Left ventricle myocardium inferior (tissue), 1 donor: ENCODE measurements around the gene FITM2. TPM values are rescaled to one million over a fixed set of nuclear protein-coding genes. Genes with fewer than 3 reads are reported as not detected.

Experiments
- DNase-seq: peaks from one replicate; pipeline ENCODE4 v3.0.0-alpha.2; 2020
- H3K27ac ChIP-seq: fragments of 200-600 bp; replicated peaks from 2 replicates; pipeline ENCODE4 v1.8.0; 2021
- H3K27me3 ChIP-seq: fragments of 200-600 bp; 2 replicates; pipeline ENCODE4 v1.8.0; 2021; ENCODE audit warnings: low read depth
- H3K36me3 ChIP-seq: fragments of 200-600 bp; 2 replicates; pipeline ENCODE4 v1.8.0; 2021
- H3K4me1 ChIP-seq: fragments of 200-600 bp; 2 replicates; pipeline ENCODE4 v1.8.0; 2021
- H3K4me3 ChIP-seq: fragments of 200-600 bp; 2 replicates; pipeline ENCODE4 v1.8.0; 2021; ENCODE audit warnings: mild to moderate bottlenecking, moderate library complexity
- H3K9me3 ChIP-seq: fragments of 200-600 bp; replicated peaks from 2 replicates; pipeline ENCODE4 v1.8.0; 2021
- intact Hi-C: fragments of 100-400 bp; cut with micrococcal nuclease; formaldehyde crosslinking; loops from one replicate; pipeline ENCODE4 v1.11.0; 2022
- total RNA-seq: library from RNA; stranded (reverse); fragmentation: NEBNext Ultra II Directional; extraction: Animal tissue kit (Norgen Biotek cat#: 25700); gene quantifications from one replicate; pipeline ENCODE4 v1.2.1, GENCODE V29; 2021
- TF ChIP-seq, protein P1 (sequence below): fragments of 200-600 bp; IDR thresholded peaks from 2 replicates; pipeline ENCODE4 v1.8.0; 2021; ENCODE audit warnings: antibody characterized with exemption, mild to moderate bottlenecking, borderline replicate concordance
- donor health status: DM: no; HTN: yes; CAD: no; lungs with severe emphysema.

FITM2 gene
- total RNA-seq, 1 donor from 2014 or later: 160 TPM

DNA sequence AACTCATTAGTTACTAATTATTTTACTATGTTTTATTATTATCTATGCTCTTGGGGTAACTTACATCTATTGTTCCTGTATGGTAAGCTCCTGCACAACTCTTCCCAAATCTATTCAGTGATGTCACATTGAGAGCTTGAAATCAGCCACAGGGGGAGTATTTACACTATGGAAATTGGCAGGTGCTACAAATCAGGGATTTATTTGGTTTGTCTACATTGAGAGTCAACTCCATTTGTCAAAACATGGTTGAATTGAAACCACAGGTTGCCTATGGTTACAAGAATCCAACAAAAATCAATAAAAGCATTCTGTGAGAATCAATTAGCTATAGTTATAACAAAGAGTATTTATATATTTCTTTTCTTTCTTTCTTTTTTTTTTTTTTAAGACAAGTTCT, 3.9 kb upstream of the FITM2 start:
- Histone ChIP-seq H3K9me3 (no peaks in the 10 kb centered on the region), H3K4me3 (no peak overlapping the region), H3K27ac (no peak overlapping the region), H3K4me1 (peaks cover 17% of the 10 kb centered on the region), H3K27me3 (no peaks in the 10 kb centered on the region), H3K36me3 (no peaks in the 10 kb centered on the region)
- no peak for DNase-seq
- TF ChIP-seq, protein P1, sequence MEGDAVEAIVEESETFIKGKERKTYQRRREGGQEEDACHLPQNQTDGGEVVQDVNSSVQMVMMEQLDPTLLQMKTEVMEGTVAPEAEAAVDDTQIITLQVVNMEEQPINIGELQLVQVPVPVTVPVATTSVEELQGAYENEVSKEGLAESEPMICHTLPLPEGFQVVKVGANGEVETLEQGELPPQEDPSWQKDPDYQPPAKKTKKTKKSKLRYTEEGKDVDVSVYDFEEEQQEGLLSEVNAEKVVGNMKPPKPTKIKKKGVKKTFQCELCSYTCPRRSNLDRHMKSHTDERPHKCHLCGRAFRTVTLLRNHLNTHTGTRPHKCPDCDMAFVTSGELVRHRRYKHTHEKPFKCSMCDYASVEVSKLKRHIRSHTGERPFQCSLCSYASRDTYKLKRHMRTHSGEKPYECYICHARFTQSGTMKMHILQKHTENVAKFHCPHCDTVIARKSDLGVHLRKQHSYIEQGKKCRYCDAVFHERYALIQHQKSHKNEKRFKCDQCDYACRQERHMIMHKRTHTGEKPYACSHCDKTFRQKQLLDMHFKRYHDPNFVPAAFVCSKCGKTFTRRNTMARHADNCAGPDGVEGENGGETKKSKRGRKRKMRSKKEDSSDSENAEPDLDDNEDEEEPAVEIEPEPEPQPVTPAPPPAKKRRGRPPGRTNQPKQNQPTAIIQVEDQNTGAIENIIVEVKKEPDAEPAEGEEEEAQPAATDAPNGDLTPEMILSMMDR: no peak
- intact Hi-C loops: loop anchor here (5.0 kb wide), 1 partner anchor 98 kb away; no protein-coding TSS in a partner anchor

DNA sequence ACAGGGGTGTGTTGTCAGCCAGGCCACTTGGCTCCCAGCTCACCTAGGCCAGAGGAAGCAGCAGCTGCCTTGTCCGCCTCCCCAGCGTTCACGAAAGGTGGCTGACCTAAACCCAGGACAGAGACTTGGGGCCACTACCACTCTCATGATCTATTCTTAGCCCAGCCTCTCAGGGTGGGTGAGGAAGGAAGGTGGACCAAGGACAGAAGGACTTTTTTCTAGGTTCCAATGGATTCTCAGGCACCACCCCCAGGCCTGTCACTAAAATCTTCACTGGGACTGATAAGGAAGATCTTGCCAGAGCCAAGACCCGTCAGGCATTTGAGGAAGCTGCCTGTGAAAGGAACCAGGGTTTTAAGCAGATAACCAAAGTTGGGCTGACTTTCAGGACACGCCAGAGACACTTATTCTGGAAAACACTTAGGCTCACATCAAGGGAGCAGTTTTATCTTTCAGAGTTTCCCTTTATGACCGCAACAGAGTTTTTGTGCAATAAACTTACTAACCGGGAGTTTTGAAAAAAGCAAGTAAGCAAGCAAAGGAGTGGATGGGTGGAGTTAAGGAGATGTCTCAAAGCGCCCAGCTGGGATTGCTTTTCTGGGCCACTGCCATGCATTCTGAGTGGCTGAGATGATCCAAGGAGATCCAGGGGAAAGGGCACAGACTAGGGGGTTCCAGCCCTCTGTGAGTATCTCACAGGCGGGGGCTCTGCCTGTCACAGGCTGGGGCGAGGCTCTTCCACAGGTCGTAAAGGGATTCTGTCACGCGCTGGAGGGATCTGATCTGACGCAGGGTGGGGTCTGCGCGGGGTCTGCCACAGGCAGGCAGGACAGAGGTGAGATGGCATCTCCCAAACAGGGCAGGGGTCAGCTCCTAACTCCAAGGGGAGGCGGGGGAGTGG, 989 bp downstream of the FITM2 start:
- Histone ChIP-seq H3K27ac (peak overlapping the region; percentile 91), H3K27me3 (no peaks in the 10 kb centered on the region), H3K4me3 (peak overlapping the region; percentile 85), H3K9me3 (no peaks in the 10 kb centered on the region), H3K4me1 (peaks cover 65% of the 10 kb centered on the region), H3K36me3 (peaks cover 13% of the 10 kb centered on the region)
- intact Hi-C loops: loop anchor here (5.0 kb wide), 1 partner anchor 93 kb away; no protein-coding TSS in a partner anchor
- DNase-seq: peak; percentile 61
- TF ChIP-seq, protein P1: no peak

DNA sequence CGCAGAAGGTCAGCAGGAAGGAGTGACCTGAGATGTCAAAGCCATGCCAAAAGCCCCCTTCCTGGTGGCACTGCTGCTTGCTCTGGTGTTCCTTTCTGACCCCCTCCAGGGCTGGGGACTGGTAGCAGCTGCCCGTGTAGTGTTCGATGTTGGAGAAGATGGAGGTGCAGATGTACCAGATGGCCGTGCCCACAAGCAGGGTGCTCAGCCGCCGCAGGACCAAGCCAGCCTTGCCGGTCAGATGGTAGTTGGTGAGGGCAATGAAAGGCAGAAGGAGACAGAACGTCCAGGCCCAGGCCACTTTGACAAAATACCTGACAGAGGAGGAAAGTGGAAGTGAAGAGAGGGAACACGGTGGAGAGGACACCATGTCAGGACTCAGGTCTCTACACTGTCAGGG, 4.1 kb downstream of the FITM2 start:
- Histone ChIP-seq H3K4me3 (peak overlapping the region; percentile 0), H3K4me1 (peaks cover 96% of the 10 kb centered on the region), H3K9me3 (no peaks in the 10 kb centered on the region), H3K27ac (peak overlapping the region; percentile 91), H3K27me3 (no peaks in the 10 kb centered on the region), H3K36me3 (peaks cover 18% of the 10 kb centered on the region)
- TF ChIP-seq, protein P1: no peak
- no peak for DNase-seq
- intact Hi-C loops: no loop called here

DNA sequence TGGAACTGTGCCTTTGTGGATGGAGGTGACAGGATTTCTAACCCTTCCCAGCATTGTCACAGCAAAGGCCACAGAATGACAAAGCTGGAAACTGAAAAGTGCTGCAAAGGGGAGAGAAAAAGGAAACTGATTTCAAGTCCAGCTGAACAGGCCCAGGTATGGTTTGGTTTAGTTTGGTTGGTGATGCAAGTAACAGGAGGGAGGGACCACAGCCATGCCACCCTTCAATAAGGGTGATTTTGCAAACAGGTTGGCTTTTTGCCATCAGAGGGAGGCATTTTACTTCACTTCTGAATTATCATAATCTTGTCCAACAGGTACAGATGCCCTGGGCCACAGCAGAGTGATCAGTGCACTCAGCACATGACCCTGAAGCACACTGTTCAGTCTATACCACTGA, 6.6 kb downstream of the FITM2 start:
- H3K9me3 ChIP-seq: no peaks in the 10 kb centered on the region
- H3K27me3 ChIP-seq: no peaks in the 10 kb centered on the region
- TF ChIP-seq, protein P1: no peak
- H3K4me3 ChIP-seq: no peak overlapping the region
- peak overlapping the region; percentile 91 for H3K27ac ChIP-seq
- intact Hi-C loops: no loop called here
- peaks cover 97% of the 10 kb centered on the region for H3K4me1 ChIP-seq
- DNase-seq: no peak
- peaks cover 18% of the 10 kb centered on the region for H3K36me3 ChIP-seq

DNA sequence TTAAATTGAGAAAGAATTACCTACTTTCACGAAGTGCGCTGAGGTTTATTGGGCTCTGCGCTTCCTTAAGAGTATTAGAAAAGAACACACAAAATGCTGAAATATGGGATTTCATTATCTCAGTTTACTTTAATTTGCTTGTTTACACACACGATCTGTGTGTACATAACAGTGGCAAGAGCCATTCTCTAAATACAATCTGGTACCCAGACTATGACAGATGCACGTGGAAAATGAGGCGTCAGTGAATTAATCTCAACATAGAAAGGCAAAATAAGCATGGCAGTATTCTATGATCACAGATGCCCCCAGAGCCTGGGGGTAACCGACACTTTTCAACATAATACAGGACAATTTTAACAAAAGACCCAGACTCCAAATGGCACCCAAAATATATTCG, 8.3 kb downstream of the FITM2 start:
- H3K27ac ChIP-seq: peak overlapping the region; percentile 91
- H3K9me3 ChIP-seq: no peaks in the 10 kb centered on the region
- TF ChIP-seq, protein P1: no peak
- peaks cover 80% of the 10 kb centered on the region for H3K4me1 ChIP-seq
- intact Hi-C loops: no loop called here
- no peak overlapping the region for H3K4me3 ChIP-seq
- DNase-seq: no peak
- peaks cover 18% of the 10 kb centered on the region for H3K36me3 ChIP-seq
- no peaks in the 10 kb centered on the region for H3K27me3 ChIP-seq
